ENCODE results near the gene TMPRSS11B. TPM values are rescaled to one million over a fixed set of nuclear protein-coding genes. Genes with fewer than 3 reads are reported as not detected.
"Not testable (repeated sequence)": the region's sequence is repeated elsewhere in the genome, so short reads cannot be mapped to it uniquely, and the experiment has no call there.

Gene TMPRSS11B
- polyA plus RNA-seq, 5 donors = 0.04 to 0.22 (median 0.13) TPM; not detected in 1

DNA sequence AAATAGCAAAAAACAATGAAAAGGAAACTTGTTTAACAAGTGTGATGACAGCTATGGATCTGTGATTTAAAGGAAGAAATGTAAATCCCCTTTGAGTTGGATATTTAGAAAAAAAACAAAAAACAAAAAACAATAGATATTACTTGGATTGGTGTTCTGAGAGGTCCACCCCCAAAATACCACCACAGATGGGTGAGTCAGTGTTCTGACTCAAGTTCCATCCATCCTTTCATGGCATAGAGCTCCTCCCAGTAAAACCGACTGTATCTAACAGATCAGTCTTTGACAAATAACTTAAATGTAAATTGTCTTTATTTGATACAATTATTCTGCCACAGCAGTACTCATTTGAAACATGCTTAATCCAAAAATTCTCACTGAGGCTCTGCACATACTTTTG, 27.4 kb downstream of the TMPRSS11B start:
- DNase-seq = no peak

DNA sequence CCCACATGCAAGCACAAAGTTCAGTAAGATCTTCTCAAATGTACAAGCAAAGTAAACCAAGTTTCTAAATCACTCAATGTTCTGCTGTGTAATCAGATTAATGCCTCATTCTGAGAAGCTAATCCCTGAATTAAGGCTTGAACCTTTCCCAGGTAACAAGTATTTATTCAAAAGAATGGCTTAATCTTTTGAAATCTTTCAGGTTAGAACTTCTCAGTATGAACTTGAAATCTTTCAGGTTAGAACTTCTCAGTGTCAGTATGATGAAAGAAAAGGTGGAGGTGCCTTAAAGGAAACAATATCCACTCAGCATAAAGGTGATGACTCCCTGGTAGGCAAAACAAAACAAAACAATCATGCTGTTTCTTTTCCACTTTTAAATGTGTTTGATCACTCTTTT, 29.0 kb downstream of the TMPRSS11B start:
- DNase-seq = no peak

- no peak for DNase-seq
Observed at GRCh38 chr4:68209003-68209402, 36.5 kb downstream of the TMPRSS11B start.

DNA sequence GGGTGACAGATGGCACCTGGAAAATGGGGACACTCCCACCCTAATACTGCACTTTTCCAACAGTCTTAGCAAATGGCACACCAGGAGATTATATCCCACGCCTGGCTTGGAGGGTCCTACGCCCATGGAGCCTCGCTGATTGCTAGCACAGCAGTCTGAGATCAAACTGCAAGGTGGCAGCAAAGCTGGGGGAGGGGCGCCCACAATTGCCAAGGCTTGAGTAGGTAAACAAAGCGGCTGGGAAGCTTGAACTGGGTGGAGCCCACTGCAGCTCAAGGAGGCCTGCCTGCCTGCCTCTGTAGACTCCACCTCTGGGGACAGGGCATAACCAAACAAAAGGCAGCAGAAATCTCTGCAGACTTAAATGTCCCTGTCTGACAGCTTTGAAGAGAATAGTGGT, 51.2 kb downstream of the TMPRSS11B start:
- DNase-seq = not testable (repeated sequence)

DNA sequence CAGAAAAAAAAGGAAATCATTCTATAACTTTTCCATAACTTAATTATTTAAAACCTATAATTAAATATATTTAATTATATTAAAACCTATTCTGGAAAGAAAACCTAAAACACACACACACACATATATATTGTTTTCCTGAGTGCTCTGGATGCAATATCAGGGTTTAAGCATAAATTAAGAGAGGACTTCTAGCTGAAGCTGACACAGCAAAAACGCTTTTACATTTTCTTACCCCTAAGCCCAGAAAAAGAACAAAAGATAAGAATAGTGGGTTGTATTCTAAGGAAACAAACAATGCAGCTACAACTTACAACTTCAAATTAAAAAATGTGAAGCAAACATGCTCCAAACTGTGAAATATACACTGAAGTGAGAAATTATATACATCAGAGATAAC, 52.3 kb downstream of the TMPRSS11B start:
- DNase-seq = no peak

- no peak for DNase-seq
Observed at GRCh38 chr4:68187145-68187544, 58.3 kb downstream of the TMPRSS11B start.

DNA sequence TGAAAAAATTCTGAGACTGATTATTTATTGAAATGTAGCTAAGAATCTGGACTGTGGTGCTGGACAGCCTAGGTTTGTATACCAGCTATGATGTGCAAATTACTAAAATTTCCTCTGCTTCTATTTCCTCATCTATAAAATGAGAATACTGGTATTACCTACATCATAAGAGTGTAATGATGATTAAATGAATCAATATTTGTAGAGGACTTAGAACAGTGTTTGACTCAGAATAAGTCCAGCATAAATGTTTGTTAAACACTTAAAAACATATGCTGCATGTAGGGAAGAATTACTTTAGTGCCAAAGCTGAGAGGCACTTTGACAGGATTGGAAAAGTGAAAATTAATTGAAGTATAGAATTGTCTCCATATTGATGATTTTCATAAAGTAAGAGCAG, 60.6 kb downstream of the TMPRSS11B start:
- DNase-seq = no peak

DNA sequence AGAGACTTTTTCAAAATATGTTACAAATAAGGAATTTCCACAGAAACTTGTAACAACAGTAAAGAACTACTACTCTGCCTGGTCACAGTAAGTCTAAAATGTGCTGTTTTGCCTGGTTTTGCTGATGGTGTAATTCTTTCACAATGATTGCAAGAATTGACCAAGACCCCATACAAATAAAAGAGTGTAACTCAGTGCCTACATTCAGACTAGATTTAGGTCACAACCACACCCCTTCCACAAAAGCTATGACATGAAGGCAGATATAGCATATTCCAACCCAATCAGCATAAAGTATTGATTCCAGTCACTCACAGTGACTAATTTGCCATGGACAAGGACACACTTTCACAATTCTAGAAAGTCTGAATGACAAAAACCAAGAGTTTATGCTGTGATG, 62.1 kb downstream of the TMPRSS11B start:
- no peak for DNase-seq

DNA sequence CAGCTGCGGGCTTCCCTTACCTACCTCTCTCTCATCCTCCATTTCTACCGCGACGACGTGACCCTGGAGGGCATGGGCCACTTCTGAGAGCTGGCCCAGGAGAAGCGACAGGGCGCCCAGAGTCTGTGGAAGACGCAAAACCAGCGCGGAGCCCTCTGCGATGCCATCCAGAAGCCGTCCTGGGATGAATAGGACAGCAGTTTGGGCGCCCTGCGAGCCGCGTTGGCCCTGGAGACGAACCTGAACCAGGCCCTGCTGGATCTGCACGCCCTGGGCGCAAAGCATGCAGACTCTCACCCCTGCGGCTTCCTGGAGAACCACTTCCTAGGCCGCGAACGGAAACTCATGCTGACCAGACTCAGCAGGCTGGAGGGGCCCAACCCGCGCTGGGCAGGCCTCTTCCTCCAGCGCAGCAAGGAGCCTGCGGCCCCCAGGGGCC, 63.1 kb downstream of the TMPRSS11B start:
- no peak for DNase-seq

GRCh38 chr4:68180849-68181526, 64.5 kb downstream of the TMPRSS11B start:
- no peak for DNase-seq

DNA sequence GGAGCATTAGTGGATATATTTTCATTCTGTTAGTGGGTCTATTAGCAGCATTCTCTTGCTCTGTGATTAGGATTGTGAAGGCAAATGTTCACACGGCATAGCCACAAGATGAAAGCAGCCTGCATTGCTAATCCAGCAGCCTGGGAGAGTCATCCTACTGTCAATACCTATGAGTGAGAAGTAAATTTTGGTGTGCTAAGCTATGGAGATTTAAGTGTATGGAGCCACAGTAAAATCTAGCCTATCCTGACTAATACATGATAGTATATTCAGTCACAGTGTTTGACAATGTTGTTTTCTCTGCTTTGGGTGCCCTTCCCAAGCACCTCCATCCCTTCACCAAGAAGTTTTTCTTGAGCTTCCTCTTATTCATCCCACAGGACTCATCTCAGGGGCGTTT, 68.6 kb downstream of the TMPRSS11B start:
- DNase-seq = no peak

Other genes with a start within 250 kb of the TMPRSS11B start
- gene TMPRSS11F, start 115.8 kb downstream of the TMPRSS11B start, polyA plus RNA-seq (ENCODE audit: insufficient read depth in 1 of 5, insufficient read length in 5 of 5, low replicate concordance in 1 of 5) = under 1 TPM in 2 of 5 donors, not detected in 3; 0.05 to 0.08 TPM
- gene YTHDC1, start 104.4 kb upstream of the TMPRSS11B start, polyA plus RNA-seq (ENCODE audit: insufficient read depth in 1 of 5, insufficient read length in 5 of 5, low replicate concordance in 1 of 5) = 100 to 1,000 TPM; 125 to 235 (median 205) TPM
- gene TMPRSS11E, start 201.8 kb upstream of the TMPRSS11B start, polyA plus RNA-seq (ENCODE audit: insufficient read depth in 1 of 5, insufficient read length in 5 of 5, low replicate concordance in 1 of 5) = under 1 TPM; 0.19 to 0.34 (median 0.30) TPM

All from right lung (tissue), 5 donors.